Epithelial cell of esophagus (primary cell): ENCODE data around the gene MUSK.

Experiments
- DNase-seq: peaks from one replicate; pipeline ENCODE4 v3.0.0; 2010; ENCODE audit warnings: low read depth
- H3K4me3 ChIP-seq: 2 replicates; pipeline ENCODE4 v1.5.1; 2011; ENCODE audit warnings: mild to moderate bottlenecking, low read length, control low read depth
- TF ChIP-seq, protein P1 (sequence below): IDR thresholded peaks from 2 replicates; pipeline ENCODE4 v1.5.1; 2011; ENCODE audit warnings: low read depth, mild to moderate bottlenecking, low read length, control low read depth, inconsistent platforms; ENCODE audit not compliant: insufficient read depth; ENCODE audit errors: missing control alignments

MUSK gene

DNA sequence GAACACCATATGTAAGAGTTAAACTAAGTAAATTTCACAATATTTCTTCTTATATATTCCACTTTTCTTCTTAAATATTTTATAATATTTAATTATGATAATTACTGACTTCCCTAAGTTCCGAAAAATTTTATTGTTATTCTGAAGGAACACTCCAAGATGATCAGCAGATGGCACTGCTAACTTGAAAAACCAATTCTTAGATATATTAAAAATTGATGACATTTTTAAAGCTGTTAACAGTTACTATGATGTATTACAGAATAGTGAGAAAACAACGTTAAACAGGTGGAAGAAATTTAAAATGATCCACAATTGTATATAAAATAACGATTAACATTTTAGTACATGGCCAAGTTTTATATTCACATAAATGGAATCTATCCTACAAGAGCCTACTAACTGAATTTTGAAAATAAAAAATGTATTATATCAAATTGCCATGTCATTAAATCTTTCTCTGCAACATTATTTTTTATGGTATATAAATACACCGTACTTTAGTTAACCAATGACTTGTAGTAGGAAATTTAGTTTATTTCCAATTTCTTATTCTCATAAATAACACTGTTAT lies 30.1 kb upstream of the MUSK start:
- peak; percentile 39 for DNase-seq
- TF ChIP-seq, protein P1, sequence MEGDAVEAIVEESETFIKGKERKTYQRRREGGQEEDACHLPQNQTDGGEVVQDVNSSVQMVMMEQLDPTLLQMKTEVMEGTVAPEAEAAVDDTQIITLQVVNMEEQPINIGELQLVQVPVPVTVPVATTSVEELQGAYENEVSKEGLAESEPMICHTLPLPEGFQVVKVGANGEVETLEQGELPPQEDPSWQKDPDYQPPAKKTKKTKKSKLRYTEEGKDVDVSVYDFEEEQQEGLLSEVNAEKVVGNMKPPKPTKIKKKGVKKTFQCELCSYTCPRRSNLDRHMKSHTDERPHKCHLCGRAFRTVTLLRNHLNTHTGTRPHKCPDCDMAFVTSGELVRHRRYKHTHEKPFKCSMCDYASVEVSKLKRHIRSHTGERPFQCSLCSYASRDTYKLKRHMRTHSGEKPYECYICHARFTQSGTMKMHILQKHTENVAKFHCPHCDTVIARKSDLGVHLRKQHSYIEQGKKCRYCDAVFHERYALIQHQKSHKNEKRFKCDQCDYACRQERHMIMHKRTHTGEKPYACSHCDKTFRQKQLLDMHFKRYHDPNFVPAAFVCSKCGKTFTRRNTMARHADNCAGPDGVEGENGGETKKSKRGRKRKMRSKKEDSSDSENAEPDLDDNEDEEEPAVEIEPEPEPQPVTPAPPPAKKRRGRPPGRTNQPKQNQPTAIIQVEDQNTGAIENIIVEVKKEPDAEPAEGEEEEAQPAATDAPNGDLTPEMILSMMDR, result peak; percentile 36
- no peak overlapping the region for H3K4me3 ChIP-seq

DNA sequence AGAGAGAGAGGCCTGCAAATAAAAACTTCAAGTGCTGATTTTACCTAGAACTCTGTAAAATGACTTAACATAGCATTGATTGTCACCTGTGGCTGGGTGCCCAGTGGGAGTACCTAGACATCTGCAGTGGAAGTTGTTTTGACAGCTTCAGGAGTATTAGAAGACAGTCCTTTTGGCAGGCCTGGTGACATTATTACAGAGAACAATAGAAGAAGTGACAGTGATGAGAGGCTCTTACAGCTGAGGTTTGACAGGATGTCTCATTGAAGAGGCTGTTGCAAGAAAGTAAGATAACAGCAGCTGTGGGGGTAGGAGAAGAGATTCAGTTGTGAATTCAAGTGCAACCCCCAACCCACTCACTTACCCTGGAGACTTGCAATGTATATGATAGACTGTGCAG lies 27.9 kb upstream of the MUSK start:
- TF ChIP-seq, protein P1, result no peak
- H3K4me3 ChIP-seq, result no peak overlapping the region
- DNase-seq, result no peak

DNA sequence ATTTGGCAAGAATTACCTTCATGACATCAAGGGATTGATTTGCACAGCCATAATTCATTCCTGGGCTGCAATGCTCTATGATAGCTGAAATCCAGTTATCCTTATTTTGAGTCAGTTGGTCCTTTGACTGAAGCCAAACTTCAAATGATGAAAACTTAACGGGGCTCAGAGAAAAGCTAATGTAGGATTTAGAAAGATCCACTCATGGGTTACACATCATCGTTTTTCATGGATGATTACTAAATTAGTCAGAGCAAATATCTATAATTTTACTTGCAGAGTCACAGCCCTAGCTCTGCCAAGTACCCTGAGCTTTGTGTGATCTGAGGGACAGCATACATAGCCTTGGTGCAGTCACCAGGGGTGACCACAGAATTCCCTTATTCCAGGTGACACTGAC lies 27.3 kb upstream of the MUSK start:
- no peak overlapping the region for H3K4me3 ChIP-seq
- TF ChIP-seq, protein P1, result no peak
- DNase-seq, result peak; percentile 45

DNA sequence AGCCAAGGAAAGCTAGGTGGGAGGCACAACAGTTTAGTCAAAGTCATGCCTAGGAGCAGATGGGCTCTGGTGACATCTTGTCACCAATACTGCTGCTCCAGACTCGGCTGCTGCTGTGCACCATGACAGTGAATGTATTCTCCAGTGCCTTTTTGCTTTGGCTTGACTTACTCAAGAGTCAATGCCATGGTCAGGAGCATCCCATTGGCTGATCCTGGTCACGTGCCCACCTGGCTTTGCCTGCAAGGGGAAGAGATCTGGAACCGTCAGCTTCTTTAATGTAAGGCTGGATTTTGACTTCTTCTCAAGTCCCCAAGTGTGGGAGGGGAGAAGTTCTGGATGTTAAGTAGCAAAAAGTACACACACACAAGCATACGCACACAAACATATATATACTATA lies 19.9 kb upstream of the MUSK start:
- TF ChIP-seq, protein P1, result no peak
- no peak for DNase-seq
- no peak overlapping the region for H3K4me3 ChIP-seq

DNA sequence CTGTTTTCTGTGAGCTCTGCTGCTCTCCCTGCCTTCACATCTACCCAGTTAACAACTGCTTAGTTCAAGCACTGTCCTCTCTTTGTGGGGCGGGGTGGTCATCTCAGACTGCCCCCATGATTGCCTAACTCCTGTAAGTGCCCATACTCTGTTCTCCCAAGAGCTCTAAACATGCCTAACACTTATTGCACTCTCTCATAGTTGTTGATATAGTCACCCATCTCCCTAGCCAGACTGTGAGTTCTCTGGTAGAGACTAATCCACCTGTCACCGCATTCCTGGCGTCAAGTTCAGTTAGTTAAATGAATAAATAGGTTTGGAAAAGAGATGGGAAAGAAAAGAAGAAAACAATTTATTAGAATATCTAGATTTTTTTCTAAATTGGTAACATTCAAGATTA lies 18.3 kb upstream of the MUSK start:
- DNase-seq, result peak; percentile 28
- TF ChIP-seq, protein P1, result no peak
- H3K4me3 ChIP-seq, result no peak overlapping the region

DNA sequence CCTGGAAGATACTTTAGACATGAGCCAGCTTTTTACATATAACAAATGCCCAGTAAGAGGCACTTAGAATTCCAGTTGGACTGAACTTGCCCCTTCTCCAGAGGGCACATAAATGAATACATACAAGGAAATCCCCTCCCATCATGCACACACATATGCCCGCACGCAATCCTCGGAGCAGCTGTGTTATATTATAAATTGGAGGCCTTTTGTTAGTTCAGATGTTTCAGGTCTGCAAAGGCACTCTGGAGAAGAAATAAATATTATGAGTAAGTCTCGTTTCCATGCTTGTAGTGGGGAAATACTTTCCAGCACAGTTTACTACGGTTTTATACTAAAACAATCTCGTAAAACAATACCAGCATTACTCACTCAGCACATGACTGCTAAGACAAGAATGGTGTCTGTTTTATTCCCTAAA lies 17.6 kb upstream of the MUSK start:
- TF ChIP-seq, protein P1, result no peak
- peak; percentile 29 for DNase-seq
- no peak overlapping the region for H3K4me3 ChIP-seq
